ENCODE data around the gene DPEP2NB.
"Not testable (repeated sequence)": the region's sequence is repeated elsewhere in the genome, so short reads cannot be mapped to it uniquely, and the experiment has no call there.

Gene DPEP2NB

DNA sequence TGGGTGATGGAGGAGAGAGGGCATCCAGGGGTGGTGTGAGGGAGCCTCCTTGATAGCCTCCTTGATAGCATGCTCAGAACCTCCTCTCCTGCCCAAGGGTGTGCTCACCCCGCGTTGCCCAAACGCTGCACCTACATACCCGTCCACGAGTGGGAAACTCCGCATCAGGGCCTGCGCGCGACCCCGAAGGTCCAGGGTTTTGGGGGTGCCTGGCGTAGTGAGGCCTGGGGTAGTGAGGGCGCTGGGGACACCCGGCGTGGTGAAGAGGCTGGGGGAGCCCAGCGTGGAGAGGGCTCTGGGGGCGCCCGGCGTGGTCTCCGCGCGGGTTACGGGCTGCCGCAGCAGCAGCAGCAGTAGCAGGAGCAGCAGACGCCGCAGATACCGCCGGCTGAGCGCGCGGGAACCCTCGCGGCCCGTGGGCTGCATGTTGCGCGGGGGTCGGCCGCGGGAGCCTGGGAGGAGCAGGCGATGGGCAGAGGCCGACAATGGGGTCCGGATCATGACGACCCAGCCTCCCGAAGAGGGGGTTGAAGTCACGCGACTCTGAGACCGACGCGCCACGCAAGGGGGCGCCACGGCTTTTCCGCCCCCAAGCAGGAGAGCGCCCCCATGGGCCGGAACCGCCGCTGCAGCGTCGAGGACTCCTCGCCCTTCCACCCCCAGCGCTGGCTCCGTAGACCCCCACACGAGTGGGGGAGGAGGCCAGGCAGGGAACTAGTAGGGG, 35.6 kb downstream of the DPEP2NB start, which contains the start of gene DPEP3:
TSS of gene DPEP3 (minus strand) at position 545 of the 724 bp plus-strand sequence. CDS start at position 426, 119 bp downstream.
- peak; percentile 7; the same call in 1 of the 2 replicates for TF ChIP-seq CTCF (conservative IDR thresholded peaks at IDR 0.05; ENCODE audit: low read length)
- no peak within 1 kb of the TSS for H3K4me3 ChIP-seq (ENCODE audit: low read length)
- DNase-seq (ENCODE audit: low read depth) = no peak

- DNase-seq (ENCODE audit: low read depth) = no peak
- TF ChIP-seq CTCF (conservative IDR thresholded peaks at IDR 0.05; ENCODE audit: low read length) = no peak
- H3K4me3 ChIP-seq (ENCODE audit: low read length) = no peak overlapping the region
These were observed 38.1 kb downstream of the DPEP2NB start for GRCh38 chr16:67977469-67978227.

- TF ChIP-seq CTCF (conservative IDR thresholded peaks at IDR 0.05; ENCODE audit: low read length) = no peak
- no peak overlapping the region for H3K4me3 ChIP-seq (ENCODE audit: low read length)
- DNase-seq (ENCODE audit: low read depth) = no peak
These were observed 38.7 kb downstream of the DPEP2NB start for GRCh38 chr16:67977005-67977404.

- DNase-seq (ENCODE audit: low read depth) = no peak
- H3K4me3 ChIP-seq (ENCODE audit: low read length) = no peak overlapping the region
- TF ChIP-seq CTCF (conservative IDR thresholded peaks at IDR 0.05; ENCODE audit: low read length) = no peak
These were observed 39.5 kb downstream of the DPEP2NB start for GRCh38 chr16:67976205-67976604.

DNA sequence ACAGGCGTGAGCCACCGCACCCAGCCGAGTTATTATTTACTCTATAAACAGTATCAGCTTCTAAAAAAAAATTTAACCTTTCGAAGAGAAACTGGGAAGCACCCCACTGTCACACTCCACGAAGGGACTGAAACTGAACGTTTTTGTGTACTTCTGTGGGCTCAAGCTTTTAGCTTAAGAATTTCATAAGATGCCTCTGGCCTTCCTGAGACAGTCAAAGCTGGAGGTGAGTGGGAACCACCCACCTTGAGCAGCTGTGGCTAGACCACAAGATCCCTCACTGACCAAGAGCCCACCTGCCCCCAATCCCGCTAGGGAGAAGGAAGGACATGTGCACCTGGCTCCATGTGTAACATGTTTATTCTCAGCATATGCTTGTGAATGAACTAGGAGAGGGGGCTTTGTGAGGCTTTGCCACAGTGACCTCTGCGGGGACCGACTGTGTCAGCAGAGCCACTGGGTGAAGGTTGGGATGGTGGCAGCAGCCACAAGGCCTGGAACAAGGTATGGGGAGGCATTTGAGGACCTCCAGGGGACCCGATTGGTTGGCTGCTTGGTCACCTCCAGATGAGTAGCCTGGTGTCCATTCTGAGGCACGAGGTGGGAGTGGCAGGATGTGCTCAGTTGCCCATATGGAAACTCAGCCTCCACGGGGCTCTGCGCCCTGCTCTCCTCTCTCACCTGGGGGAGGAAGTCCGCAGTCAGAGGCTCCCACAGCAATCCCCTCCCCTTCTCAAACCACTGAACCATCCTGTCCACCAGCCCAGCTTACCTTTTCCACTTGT, 40.2 kb downstream of the DPEP2NB start:
- no peak for DNase-seq (ENCODE audit: low read depth)
- no peak overlapping the region for H3K4me3 ChIP-seq (ENCODE audit: low read length)
- TF ChIP-seq CTCF (conservative IDR thresholded peaks at IDR 0.05; ENCODE audit: low read length) = no peak

- H3K4me3 ChIP-seq (ENCODE audit: low read length) = not testable (repeated sequence)
These were observed 43.4 kb downstream of the DPEP2NB start for GRCh38 chr16:67972285-67972684.

DNA sequence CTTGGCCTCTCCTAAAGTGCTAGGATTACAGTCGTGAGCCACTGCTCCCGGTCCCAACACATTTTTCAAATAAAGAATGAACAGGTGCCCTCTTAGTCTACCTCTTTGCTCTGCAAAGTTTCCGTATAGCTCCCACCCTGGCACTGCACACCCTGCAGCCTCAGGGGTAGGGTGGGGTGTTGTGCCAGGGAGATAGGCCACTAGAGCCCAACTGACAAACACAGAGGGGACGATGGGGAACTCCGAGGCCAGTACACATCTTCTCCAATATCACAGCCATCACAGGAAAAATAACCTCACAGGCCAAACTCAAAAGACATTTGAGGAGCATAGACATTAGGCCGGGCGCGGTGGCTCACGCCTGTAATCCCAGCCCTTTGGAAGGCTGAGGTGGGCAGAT, 44.6 kb downstream of the DPEP2NB start:
- no peak for DNase-seq (ENCODE audit: low read depth)
- H3K4me3 ChIP-seq (ENCODE audit: low read length) = no peak overlapping the region
- TF ChIP-seq CTCF (conservative IDR thresholded peaks at IDR 0.05; ENCODE audit: low read length) = no peak

More at GRCh38 chr16:67972285-67972684, 43.4 kb downstream of the DPEP2NB start:
- DNase-seq (ENCODE audit: low read depth) = not testable (repeated sequence)
